GM18517 (cell line): Measurements from ENCODE around the gene SNX27.
"Not testable (repeated sequence)": the region's sequence is repeated elsewhere in the genome, so short reads cannot be mapped to it uniquely, and the experiment has no call there.

Source experiments
- ATAC-seq: cut with Tn5 transposase; IDR thresholded peaks from one replicate; pipeline ENCODE4 v1.9.1; 2021; ENCODE audit warnings: mild to moderate bottlenecking, moderate library complexity; ENCODE audit not compliant: unreplicated experiment

SNX27 gene

GRCh38 chr1:151638074-151638775, 26.4 kb downstream of the SNX27 start:
- no peak for ATAC-seq

- ATAC-seq, result no peak
Observed at GRCh38 chr1:151638812-151639211, 27.0 kb downstream of the SNX27 start.

GRCh38 chr1:151639466-151639865, 27.6 kb downstream of the SNX27 start:
- ATAC-seq, result no peak

- no peak for ATAC-seq
Observed at GRCh38 chr1:151641229-151641628, 29.4 kb downstream of the SNX27 start.

- ATAC-seq, result not testable (repeated sequence)
Observed at GRCh38 chr1:151643085-151643484, 31.2 kb downstream of the SNX27 start.

DNA sequence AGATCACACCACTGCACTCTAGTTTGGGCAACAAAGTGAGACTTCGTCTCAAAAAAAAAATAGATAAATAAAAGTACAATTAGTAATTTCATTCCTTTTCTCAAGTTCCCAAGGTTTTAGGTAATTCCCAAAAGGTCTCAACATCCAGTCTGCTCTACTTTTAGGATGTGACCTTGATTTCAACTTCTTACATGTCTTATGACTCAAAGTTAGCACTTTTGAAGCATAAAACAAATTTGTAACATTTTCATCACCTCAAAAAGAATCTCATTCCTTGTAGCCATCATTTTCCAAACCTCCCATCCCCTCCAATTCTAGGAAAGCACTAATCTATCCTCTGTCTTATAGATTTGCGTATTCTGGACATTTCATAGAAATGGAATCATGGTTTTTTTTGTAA, 32.2 kb downstream of the SNX27 start:
- no peak for ATAC-seq

DNA sequence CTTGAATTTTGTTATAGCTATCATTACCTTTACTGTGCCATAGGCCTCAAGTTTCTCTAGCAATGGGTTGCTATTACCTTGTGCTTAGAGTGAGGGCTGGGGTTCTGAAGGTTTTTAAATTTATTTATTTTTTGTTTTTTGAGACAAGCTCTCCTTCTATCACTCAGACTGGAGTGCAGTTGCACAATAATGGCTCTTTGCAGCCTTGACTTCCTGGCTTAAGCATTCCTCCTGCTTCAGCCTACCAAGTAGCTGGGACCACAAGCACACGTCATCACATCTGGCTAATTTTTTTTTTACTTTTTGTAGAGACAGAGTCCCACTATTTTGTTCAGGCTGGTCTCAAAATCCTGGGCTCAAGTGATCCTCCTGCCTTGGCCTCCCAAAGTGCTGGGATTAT, 41.5 kb downstream of the SNX27 start:
- no peak for ATAC-seq

GRCh38 chr1:151655371-151655770, 43.5 kb downstream of the SNX27 start:
- no peak for ATAC-seq

GRCh38 chr1:151661751-151662150, 49.9 kb downstream of the SNX27 start:
- ATAC-seq, result no peak

GRCh38 chr1:151668090-151668489, 56.2 kb downstream of the SNX27 start:
- ATAC-seq, result no peak

- ATAC-seq, result not testable (repeated sequence)
Observed at GRCh38 chr1:151670036-151670675, 58.3 kb downstream of the SNX27 start.

DNA sequence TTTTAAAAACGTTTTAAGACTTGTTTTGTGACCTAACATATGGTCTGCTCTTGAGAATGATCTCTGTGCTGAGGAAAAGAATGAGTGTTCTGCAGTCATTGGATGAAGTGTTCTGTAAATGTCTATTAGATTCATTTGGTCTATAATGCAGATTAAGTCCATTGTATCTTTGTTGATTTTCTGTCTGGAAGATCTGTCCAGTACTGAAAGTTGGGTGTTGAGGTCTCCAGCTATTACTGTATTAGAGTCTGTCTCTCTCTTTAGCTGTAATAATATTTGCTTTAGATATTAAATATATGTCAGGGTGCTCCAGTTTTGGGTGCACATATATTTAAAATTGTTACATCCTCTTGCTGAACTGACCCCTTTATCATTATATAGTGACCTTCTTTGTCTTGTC, 61.6 kb downstream of the SNX27 start:
- ATAC-seq, result no peak

- ATAC-seq, result no peak
Observed at GRCh38 chr1:151680391-151680790, 68.5 kb downstream of the SNX27 start.

DNA sequence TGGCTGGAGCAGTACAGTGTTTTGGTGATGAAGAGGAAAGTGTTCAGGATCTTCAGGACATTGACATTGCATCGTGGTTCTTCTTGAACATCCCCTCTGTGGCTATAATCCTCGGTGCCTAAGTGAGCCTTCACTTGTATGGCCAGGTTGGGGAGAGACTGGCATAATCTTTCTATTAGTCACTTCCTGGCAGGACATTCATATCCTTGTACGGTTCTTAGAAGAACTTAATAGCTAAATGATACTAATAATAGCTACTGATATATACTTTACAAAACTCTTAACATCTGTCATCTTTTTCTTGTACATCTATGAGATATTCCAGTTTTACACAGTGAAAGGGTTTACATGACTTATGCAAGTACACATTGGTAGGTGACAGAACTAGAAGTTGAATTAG, 69.0 kb downstream of the SNX27 start:
- no peak for ATAC-seq

DNA sequence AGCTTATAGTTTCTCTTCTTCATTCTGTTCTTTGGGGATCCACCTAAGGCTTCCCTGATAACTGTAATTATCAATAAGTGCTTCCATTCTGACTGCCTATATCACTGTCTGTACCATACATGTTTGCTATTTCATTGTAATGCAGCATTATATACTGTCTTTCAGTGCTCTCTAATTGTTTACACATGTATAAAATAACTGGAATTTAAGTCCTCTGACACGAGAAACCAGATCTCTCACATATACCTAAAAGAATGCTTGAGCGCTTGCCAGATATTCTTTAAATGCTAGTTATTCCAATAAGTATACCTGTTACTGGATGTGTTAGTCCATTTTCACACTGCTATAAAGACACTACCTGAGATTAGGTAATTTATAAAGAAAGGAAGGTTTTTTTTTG, 70.1 kb downstream of the SNX27 start:
- no peak for ATAC-seq

DNA sequence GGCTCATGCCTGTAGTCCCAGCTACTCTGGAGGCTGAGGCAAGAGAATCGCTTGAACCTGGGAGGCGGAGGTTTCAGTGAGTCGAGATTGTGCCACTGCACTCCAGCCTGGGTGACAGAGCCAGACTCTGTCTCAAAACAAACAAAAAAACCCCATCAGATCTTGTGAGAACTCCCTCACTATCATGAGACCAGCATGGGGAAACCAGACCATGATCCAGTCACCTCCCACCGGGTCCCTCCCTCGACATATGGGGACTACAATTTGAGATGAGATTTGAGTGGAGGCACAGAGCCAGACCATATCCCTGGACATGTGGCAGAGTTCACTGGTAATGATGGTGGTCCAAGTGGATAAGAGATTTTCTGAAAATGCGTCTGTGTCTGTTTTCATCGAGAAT, 71.1 kb downstream of the SNX27 start:
- not testable (repeated sequence) for ATAC-seq

DNA sequence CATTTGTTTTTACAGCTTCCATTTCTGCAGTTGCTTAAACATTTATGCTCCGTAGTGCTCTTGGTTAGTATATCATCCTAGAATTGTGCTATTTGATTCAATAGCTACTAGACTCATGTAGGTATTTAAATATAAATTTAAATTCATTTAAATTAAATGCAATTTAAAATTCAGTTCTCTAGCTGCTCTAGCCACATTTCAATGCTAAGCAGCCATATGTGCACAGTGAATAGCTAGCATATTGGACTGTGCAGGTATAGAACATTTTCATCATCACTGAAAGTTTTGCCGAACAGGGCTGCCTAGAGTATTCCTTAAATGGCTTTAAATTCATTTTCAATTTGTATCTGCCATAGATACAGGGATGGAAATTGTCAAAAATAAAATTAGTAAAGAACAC, 72.3 kb downstream of the SNX27 start:
- no peak for ATAC-seq

DNA sequence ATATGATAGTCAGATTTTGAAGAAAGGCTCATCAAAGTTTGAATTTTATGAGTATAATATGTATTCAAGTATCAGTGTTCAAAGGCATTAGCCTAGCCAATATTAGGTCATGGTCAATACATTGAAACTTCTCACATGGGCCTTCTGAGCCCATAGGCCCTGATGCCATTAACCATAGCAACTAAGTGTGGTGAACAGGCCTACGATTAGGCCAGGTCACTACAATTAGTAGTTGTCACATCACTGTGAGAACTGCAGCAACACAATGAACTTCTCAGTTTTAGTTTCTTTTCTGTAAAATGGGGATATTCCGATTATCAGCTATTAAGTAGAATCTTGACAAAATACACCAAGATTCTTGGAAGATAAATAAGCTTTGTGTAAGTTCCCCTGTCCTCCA, 74.7 kb downstream of the SNX27 start:
- no peak for ATAC-seq

GRCh38 chr1:151689494-151689893, 77.6 kb downstream of the SNX27 start:
- ATAC-seq, result no peak

DNA sequence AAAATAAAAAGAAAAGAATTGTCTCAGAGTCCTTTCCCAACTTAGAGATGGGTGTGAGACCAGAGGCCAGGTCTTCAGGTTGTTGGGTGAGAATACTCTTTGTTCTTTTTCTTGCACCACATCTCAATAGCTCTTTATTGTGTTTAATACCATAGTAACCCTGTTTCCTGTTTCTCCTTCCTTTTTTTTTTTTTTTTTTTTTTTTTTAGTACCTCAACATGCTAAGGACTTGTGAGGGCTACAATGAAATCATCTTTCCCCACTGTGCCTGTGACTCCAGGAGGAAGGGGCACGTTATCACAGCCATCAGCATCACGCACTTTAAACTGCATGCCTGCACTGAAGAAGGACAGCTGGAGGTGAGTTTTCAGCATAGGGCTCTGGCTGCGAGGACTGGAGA, 80.4 kb downstream of the SNX27 start:
- no peak for ATAC-seq

- no peak for ATAC-seq
Observed at GRCh38 chr1:151693057-151693651, 81.3 kb downstream of the SNX27 start.

DNA sequence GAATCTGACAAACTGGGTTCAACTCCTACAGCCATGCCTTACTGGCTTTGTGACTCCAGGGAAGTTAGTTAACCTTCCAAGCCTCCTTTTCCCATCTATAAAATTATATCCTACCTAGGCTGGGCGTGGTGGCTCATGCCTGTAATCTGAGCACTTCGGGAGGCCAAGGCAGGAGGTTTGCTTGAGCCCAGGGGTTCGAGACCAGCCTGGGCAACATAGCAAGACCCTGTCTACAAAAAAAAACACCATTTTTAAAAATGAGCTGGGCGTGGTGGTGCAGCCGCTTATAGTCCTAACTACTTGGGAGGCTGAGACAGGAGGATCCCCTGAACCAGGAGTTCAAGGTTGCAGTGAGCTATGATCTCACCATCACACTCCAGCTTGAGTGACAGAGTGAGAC, 89.7 kb downstream of the SNX27 start:
- no peak for ATAC-seq
